ENCODE data around the gene CDYL2. TPM values are rescaled to one million over a fixed set of nuclear protein-coding genes. Genes with fewer than 3 reads are reported as not detected.

CDYL2 gene
- total RNA-seq, 1 donor from 2014 or later: 26.5 TPM

DNA sequence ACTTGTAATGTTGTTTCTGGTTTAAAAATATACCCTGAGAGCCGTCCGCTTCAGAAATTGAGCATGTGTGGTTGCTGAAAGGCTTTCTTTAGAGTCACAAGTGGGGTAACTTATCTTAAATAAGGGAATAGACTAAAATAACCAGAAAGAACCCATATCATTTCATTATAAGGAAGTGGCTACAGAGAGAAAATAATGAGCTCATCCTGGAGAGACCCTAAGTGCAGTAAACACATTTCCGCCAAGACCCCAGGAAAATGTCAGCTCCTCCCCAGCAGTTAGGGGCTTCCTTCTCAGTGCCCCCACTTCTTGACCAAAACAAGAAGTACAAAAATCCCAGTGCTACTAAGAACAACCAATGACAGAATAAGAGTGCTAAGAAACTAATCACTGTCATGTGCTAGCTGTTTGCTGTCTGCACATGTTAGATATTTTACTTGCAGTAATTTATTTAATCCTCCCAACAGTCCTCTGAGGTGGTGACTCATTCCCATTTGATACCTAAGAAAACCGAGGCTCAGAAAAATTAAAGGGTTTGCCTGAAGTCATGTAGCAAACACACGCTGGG is 83.5 kb downstream of the CDYL2 start:
- H3K27ac Mint-ChIP-seq (ENCODE audit: unreplicated experiment): no peak overlapping the region
- no peak overlapping the region for H3K4me3 Mint-ChIP-seq (ENCODE audit: unreplicated experiment)
- no peak overlapping the region for H2AFZ ChIP-seq (ENCODE audit: low read depth, low read length)
- H3K4me1 ChIP-seq (ENCODE audit: insufficient read depth, low read length): no peaks in the 10 kb centered on the region
- H3K36me3 Mint-ChIP-seq (ENCODE audit: low read depth, unreplicated experiment): peaks cover 6% of the 10 kb centered on the region
- no peak for TF ChIP-seq EZH2 (IDR thresholded peaks at IDR 0.05; ENCODE audit: insufficient read depth, low read length)
- TF ChIP-seq, protein P1, sequence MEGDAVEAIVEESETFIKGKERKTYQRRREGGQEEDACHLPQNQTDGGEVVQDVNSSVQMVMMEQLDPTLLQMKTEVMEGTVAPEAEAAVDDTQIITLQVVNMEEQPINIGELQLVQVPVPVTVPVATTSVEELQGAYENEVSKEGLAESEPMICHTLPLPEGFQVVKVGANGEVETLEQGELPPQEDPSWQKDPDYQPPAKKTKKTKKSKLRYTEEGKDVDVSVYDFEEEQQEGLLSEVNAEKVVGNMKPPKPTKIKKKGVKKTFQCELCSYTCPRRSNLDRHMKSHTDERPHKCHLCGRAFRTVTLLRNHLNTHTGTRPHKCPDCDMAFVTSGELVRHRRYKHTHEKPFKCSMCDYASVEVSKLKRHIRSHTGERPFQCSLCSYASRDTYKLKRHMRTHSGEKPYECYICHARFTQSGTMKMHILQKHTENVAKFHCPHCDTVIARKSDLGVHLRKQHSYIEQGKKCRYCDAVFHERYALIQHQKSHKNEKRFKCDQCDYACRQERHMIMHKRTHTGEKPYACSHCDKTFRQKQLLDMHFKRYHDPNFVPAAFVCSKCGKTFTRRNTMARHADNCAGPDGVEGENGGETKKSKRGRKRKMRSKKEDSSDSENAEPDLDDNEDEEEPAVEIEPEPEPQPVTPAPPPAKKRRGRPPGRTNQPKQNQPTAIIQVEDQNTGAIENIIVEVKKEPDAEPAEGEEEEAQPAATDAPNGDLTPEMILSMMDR (IDR thresholded peaks at IDR 0.05; ENCODE audit: insufficient read depth, low read depth, low read length): no peak
- H3K27me3 Mint-ChIP-seq (ENCODE audit: low read depth, unreplicated experiment): no peaks in the 10 kb centered on the region
- H4K20me1 ChIP-seq (ENCODE audit: insufficient read depth, low read length): peaks cover 42% of the 10 kb centered on the region
- peaks cover 9% of the 10 kb centered on the region for H3K4me1 Mint-ChIP-seq (ENCODE audit: low read depth, unreplicated experiment)
- H3K27me3 ChIP-seq (ENCODE audit: insufficient read depth, low read length): no peaks in the 10 kb centered on the region
- DNase-seq (ENCODE audit: low read depth) (peak; percentile 40), FAIRE-seq (no peak)
- no peak overlapping the region for H3K9ac ChIP-seq (ENCODE audit: low read length)
- peaks cover 7% of the 10 kb centered on the region for H3K9me3 ChIP-seq (ENCODE audit: insufficient read depth, low read depth, low read length)
- no peaks in the 10 kb centered on the region for H3K79me2 ChIP-seq (ENCODE audit: insufficient read depth, low read length)
- H3K36me3 ChIP-seq (ENCODE audit: insufficient read depth, low read length): no peaks in the 10 kb centered on the region
- no peak overlapping the region for H3K4me2 ChIP-seq (ENCODE audit: low read length)
- no peak overlapping the region for H3K27ac ChIP-seq (ENCODE audit: low read depth, low read length)
- H3K9me3 Mint-ChIP-seq (ENCODE audit: unreplicated experiment): peaks cover 10% of the 10 kb centered on the region
- H3K4me3 ChIP-seq (ENCODE audit: insufficient read depth, low read depth, low read length): no peak overlapping the region

DNA sequence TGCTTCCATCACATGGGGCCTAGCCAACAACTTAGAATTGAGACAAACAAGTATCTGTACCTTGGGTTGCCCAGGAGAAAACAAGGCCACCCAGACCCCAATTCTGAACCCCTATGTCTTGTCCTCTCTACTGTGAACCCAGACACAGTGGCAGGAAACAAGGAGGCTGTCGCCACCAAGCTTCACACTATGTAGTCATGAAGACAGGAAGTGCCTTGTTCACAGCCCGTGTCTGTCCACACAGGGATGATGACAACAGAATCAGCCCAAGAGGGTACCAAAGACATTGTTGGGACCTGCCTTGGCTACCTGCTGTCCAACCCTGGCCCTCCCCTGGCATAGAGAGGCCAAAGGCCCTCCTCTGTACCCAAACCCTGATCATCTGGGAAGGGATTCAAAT is 84.8 kb downstream of the CDYL2 start:
- no peak for TF ChIP-seq EZH2 (IDR thresholded peaks at IDR 0.05; ENCODE audit: insufficient read depth, low read length)
- TF ChIP-seq, protein P1 (IDR thresholded peaks at IDR 0.05; ENCODE audit: insufficient read depth, low read depth, low read length): no peak
- H3K4me2 ChIP-seq (ENCODE audit: low read length): no peak overlapping the region
- H3K9ac ChIP-seq (ENCODE audit: low read length): no peak overlapping the region
- no peak overlapping the region for H3K27ac ChIP-seq (ENCODE audit: low read depth, low read length)
- H3K36me3 ChIP-seq (ENCODE audit: insufficient read depth, low read length): no peaks in the 10 kb centered on the region
- H3K27ac Mint-ChIP-seq (ENCODE audit: unreplicated experiment): no peak overlapping the region
- no peak overlapping the region for H3K4me3 ChIP-seq (ENCODE audit: insufficient read depth, low read depth, low read length)
- FAIRE-seq (no peak), DNase-seq (ENCODE audit: low read depth) (no peak)
- no peak overlapping the region for H3K4me3 Mint-ChIP-seq (ENCODE audit: unreplicated experiment)
- H3K4me1 Mint-ChIP-seq (ENCODE audit: low read depth, unreplicated experiment): peaks cover 9% of the 10 kb centered on the region
- peaks cover 6% of the 10 kb centered on the region for H3K36me3 Mint-ChIP-seq (ENCODE audit: low read depth, unreplicated experiment)
- H3K9me3 Mint-ChIP-seq (ENCODE audit: unreplicated experiment): peaks cover 10% of the 10 kb centered on the region
- peaks cover 37% of the 10 kb centered on the region for H4K20me1 ChIP-seq (ENCODE audit: insufficient read depth, low read length)
- H2AFZ ChIP-seq (ENCODE audit: low read depth, low read length): no peak overlapping the region
- H3K9me3 ChIP-seq (ENCODE audit: insufficient read depth, low read depth, low read length): peaks cover 7% of the 10 kb centered on the region
- no peaks in the 10 kb centered on the region for H3K27me3 ChIP-seq (ENCODE audit: insufficient read depth, low read length)
- no peaks in the 10 kb centered on the region for H3K4me1 ChIP-seq (ENCODE audit: insufficient read depth, low read length)
- no peaks in the 10 kb centered on the region for H3K27me3 Mint-ChIP-seq (ENCODE audit: low read depth, unreplicated experiment)
- no peaks in the 10 kb centered on the region for H3K79me2 ChIP-seq (ENCODE audit: insufficient read depth, low read length)

DNA sequence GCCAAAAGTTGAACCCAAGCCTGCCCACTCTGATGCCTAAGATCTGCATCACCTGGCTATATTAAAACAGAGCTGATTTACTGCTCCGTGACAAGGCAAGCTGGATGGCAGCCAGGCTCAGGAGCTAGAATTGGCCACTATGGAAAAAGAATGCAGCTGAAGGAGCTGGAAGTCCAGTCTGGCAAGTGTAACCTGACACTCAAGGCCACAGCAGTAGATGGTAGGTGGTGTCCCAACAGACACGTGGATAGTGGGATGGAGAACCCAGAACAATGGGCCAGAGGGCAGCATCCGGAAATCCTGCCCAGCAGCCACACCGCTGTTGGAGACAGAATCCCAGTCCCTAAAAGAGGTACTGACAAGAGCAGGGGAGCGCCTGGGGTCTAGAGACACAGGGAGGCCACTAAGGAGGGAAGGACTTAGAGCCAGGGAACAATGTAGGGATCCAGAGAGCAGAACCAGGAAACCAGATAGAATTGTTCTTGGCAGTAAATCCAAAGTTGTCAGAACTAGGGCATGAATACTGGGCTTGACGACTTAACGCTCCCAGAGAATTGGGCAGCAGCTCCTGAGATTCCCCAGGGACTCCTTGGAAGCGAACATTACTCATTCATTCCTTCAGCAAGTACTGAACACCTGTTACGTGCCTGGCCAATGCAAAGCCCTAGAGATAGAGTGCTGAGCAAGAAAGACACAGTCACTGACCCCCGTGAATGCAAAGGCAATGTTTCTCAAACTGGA is 85.7 kb downstream of the CDYL2 start:
- H3K36me3 ChIP-seq (ENCODE audit: insufficient read depth, low read length): no peaks in the 10 kb centered on the region
- H3K4me1 ChIP-seq (ENCODE audit: insufficient read depth, low read length): no peaks in the 10 kb centered on the region
- H3K27me3 Mint-ChIP-seq (ENCODE audit: low read depth, unreplicated experiment): no peaks in the 10 kb centered on the region
- H3K4me1 Mint-ChIP-seq (ENCODE audit: low read depth, unreplicated experiment): peaks cover 9% of the 10 kb centered on the region
- no peaks in the 10 kb centered on the region for H3K27me3 ChIP-seq (ENCODE audit: insufficient read depth, low read length)
- no peaks in the 10 kb centered on the region for H3K79me2 ChIP-seq (ENCODE audit: insufficient read depth, low read length)
- DNase-seq (ENCODE audit: low read depth): peak; percentile 81
- TF ChIP-seq EZH2 (IDR thresholded peaks at IDR 0.05; ENCODE audit: insufficient read depth, low read length): no peak
- TF ChIP-seq, protein P1 (IDR thresholded peaks at IDR 0.05; ENCODE audit: insufficient read depth, low read depth, low read length): no peak
- H2AFZ ChIP-seq (ENCODE audit: low read depth, low read length): no peak overlapping the region
- peaks cover 9% of the 10 kb centered on the region for H3K9me3 Mint-ChIP-seq (ENCODE audit: unreplicated experiment)
- no peak overlapping the region for H3K27ac ChIP-seq (ENCODE audit: low read depth, low read length)
- peaks cover 6% of the 10 kb centered on the region for H3K36me3 Mint-ChIP-seq (ENCODE audit: low read depth, unreplicated experiment)
- no peak overlapping the region for H3K4me2 ChIP-seq (ENCODE audit: low read length)
- no peak overlapping the region for H3K4me3 ChIP-seq (ENCODE audit: insufficient read depth, low read depth, low read length)
- no peak overlapping the region for H3K4me3 Mint-ChIP-seq (ENCODE audit: unreplicated experiment)
- H3K9me3 ChIP-seq (ENCODE audit: insufficient read depth, low read depth, low read length): peaks cover 7% of the 10 kb centered on the region
- no peak overlapping the region for H3K27ac Mint-ChIP-seq (ENCODE audit: unreplicated experiment)
- FAIRE-seq: no peak
- H4K20me1 ChIP-seq (ENCODE audit: insufficient read depth, low read length): peaks cover 31% of the 10 kb centered on the region
- no peak overlapping the region for H3K9ac ChIP-seq (ENCODE audit: low read length)
